Keratinocyte (primary cell): ENCODE measurements around the gene LST1. TPM values are rescaled to one million over a fixed set of nuclear protein-coding genes. Genes with fewer than 3 reads are reported as not detected.

Source experiments
- DNase-seq: peaks from one replicate; pipeline ENCODE4 v3.0.0-alpha.2; 2011; ENCODE audit warnings: low read depth, missing footprints, low spot score
- FAIRE-seq: peaks from 2 replicates; lab custom pipeline; 2011; peaks lifted over from hg19 to GRCh38; lab: Jason Lieb, UNC
- H2AFZ ChIP-seq: 2 replicates; pipeline ENCODE4 v1.6.0; 2012; ENCODE audit warnings: low read length, control low read depth, inconsistent platforms; ENCODE audit not compliant: control insufficient read depth
- H3K27ac ChIP-seq: 2 replicates; pipeline ENCODE4 v1.5.1; 2011; ENCODE audit warnings: low read length; ENCODE audit not compliant: control insufficient read depth, insufficient read depth
- H3K27me3 ChIP-seq: 3 replicates; pipeline ENCODE4 v1.6.0; 2011; ENCODE audit warnings: low read length; ENCODE audit not compliant: control insufficient read depth, insufficient read depth; ENCODE audit errors: extremely low read depth
- H3K36me3 ChIP-seq, 2 experiments: 2 replicates in 1 of 2; 3 replicates in 1 of 2; pipeline ENCODE4 v1.5.1; 2011; ENCODE audit warnings: low read length in 2 of 2, mild to moderate bottlenecking in 1 of 2; ENCODE audit not compliant: control insufficient read depth in 2 of 2, insufficient read depth in 2 of 2; ENCODE audit errors: extremely low read depth in 1 of 2
- H3K4me1 ChIP-seq: 3 replicates; pipeline ENCODE4 v1.5.1; 2011; ENCODE audit warnings: low read length; ENCODE audit not compliant: control insufficient read depth, insufficient read depth; ENCODE audit errors: extremely low read depth
- H3K4me2 ChIP-seq: 3 replicates; pipeline ENCODE4 v1.6.0; 2011; ENCODE audit warnings: low read depth, low read length; ENCODE audit not compliant: control insufficient read depth, insufficient read depth; ENCODE audit errors: extremely low read depth
- H3K4me3 ChIP-seq, 3 experiments: fragments of 200-600 bp in 1 of 3; sonication (generic) in 1 of 3; 2 replicates in 2 of 3; 3 replicates in 1 of 3; pipeline ENCODE4 v1.5.1; 2011 to 2016; ENCODE audit warnings: low read length in 3 of 3, mild to moderate bottlenecking in 3 of 3, control low read depth in 2 of 3, inconsistent platforms in 1 of 3, low read depth in 1 of 3, mixed read lengths in 1 of 3, mixed run types in 1 of 3, moderate library complexity in 1 of 3; ENCODE audit not compliant: control insufficient read depth in 2 of 3, insufficient read depth in 2 of 3; ENCODE audit errors: extremely low read depth in 1 of 3
- H3K79me2 ChIP-seq: 2 replicates; pipeline ENCODE4 v1.6.0; 2012; ENCODE audit warnings: low read length; ENCODE audit not compliant: control insufficient read depth, insufficient read depth
- H3K9ac ChIP-seq: 3 replicates; pipeline ENCODE4 v1.6.0; 2011; ENCODE audit warnings: low read length; ENCODE audit not compliant: control insufficient read depth, insufficient read depth; ENCODE audit errors: extremely low read depth
- H3K9me1 ChIP-seq: 3 replicates; pipeline ENCODE4 v1.6.0; 2011; ENCODE audit warnings: low read length; ENCODE audit not compliant: control insufficient read depth, insufficient read depth; ENCODE audit errors: extremely low read depth
- H3K9me3 ChIP-seq: 2 replicates; pipeline ENCODE4 v1.5.1; 2012; ENCODE audit warnings: low read depth, low read length; ENCODE audit not compliant: control insufficient read depth
- H4K20me1 ChIP-seq: 3 replicates; pipeline ENCODE4 v1.6.0; 2011; ENCODE audit warnings: low read length; ENCODE audit not compliant: control insufficient read depth, insufficient read depth; ENCODE audit errors: extremely low read depth
- CTCF ChIP-seq, 3 experiments: IDR thresholded peaks in 1 of 3; conservative IDR thresholded peaks in 1 of 3; optimal IDR thresholded peaks in 1 of 3; 2 replicates in 2 of 3; 3 replicates in 1 of 3; pipeline versions ENCODE3 to v1.5.1; 2011; ENCODE audit warnings: low read length in 3 of 3, mild to moderate bottlenecking in 3 of 3, moderate library complexity in 2 of 3, control low read depth in 1 of 3, inconsistent platforms in 1 of 3; ENCODE audit not compliant: insufficient read depth in 2 of 3; ENCODE audit errors: extremely low read depth in 1 of 3
- EZH2 ChIP-seq: IDR thresholded peaks from one replicate; pipeline ENCODE4 v1.6.1; 2012; ENCODE audit warnings: inconsistent platforms, mild to moderate bottlenecking, low read length, moderate library complexity
- dilution Hi-C: fragments of 300-500 bp; cut with MboI; formaldehyde crosslinking; loops from one replicate; pipeline ENCODE4 v1.7.0; 2020; ENCODE audit warnings: low sequenced_read_pairs; ENCODE audit not compliant: extremely low pct_ligation_motif_present
- polyA plus RNA-seq, 5 experiments: library from polyadenylated mRNA; depleted of rRNA in 3 of 5; stranded (reverse) in 3 of 5; stranded (forward) in 1 of 5; unstranded in 1 of 5; fragments of >200 nt; gene quantifications; 1 replicate in 1 of 5; 2 replicates in 3 of 5; 3 replicates in 1 of 5; pipeline versions ENCODE4 v1.2.1 to v1.2.3, GENCODE V29; 2011 to 2012; ENCODE audit warnings: missing spikeins in 2 of 5, low read depth in 1 of 5, low replicate concordance in 1 of 5

The LST1 gene
- polyA plus RNA-seq, 1 donor (not counting 4 experiments of a cell fraction or from before 2014, with no cell fraction given) = not detected

- Histone ChIP-seq H2AFZ (no peak overlapping the region), H3K79me2 (no peaks in the 10 kb centered on the region), H4K20me1 (no peaks in the 10 kb centered on the region), H3K9me3 (no peaks in the 10 kb centered on the region), H3K4me2 (no peak overlapping the region), H3K9ac (no peak overlapping the region), H3K36me3 (no peaks in the 10 kb centered on the region), H3K4me3 (no peak overlapping the region), H3K27me3 (no peaks in the 10 kb centered on the region), H3K9me1 (no peaks in the 10 kb centered on the region), H3K27ac (no peak overlapping the region), H3K4me1 (no peaks in the 10 kb centered on the region)
- DNase-seq (no peak), FAIRE-seq (no peak)
- TF ChIP-seq EZH2 = no peak
- TF ChIP-seq CTCF (optimal IDR thresholded peaks at IDR 0.05 in 1 of 3, IDR thresholded peaks at IDR 0.05 in 1 of 3, conservative IDR thresholded peaks at IDR 0.05 in 1 of 3; ENCODE audit: extremely low read depth in 1 of 3, insufficient read depth in 2 of 3, low read length in 3 of 3) = no peak
- dilution Hi-C loops = no loop called here
Measured at GRCh38 chr6:31609519-31610406, 23.7 kb downstream of the LST1 start.

DNA sequence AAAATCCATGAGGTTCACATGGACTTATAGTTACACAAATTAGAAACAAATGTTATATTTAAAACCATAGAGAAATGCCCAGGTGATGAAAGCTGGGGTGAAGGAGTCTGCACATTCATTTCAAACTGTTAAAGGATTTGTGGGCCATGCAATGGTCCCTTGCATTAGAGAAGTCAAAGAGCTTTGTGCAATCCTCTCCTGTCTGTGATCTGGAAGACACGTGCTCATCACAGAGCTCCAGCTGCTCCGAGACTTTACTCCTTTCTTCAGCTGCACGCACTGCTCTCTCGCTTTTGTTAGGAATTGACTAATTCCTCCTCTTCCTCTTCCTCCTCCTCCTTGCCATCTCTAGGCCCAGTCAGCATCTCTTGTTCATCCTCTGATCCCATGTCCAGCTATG lies 24.9 kb downstream of the LST1 start:
- H3K4me1 ChIP-seq = no peaks in the 10 kb centered on the region
- dilution Hi-C loops = no loop called here
- FAIRE-seq = no peak
- no peak overlapping the region for H3K4me3 ChIP-seq
- no peak overlapping the region for H2AFZ ChIP-seq
- H3K36me3 ChIP-seq = no peaks in the 10 kb centered on the region
- H3K27ac ChIP-seq = no peak overlapping the region
- H3K9me3 ChIP-seq = no peaks in the 10 kb centered on the region
- no peak for TF ChIP-seq CTCF (optimal IDR thresholded peaks at IDR 0.05 in 1 of 3, IDR thresholded peaks at IDR 0.05 in 1 of 3, conservative IDR thresholded peaks at IDR 0.05 in 1 of 3; ENCODE audit: extremely low read depth in 1 of 3, insufficient read depth in 2 of 3, low read length in 3 of 3)
- no peak for TF ChIP-seq EZH2
- no peaks in the 10 kb centered on the region for H3K79me2 ChIP-seq
- no peaks in the 10 kb centered on the region for H4K20me1 ChIP-seq
- no peak overlapping the region for H3K4me2 ChIP-seq
- H3K9me1 ChIP-seq = no peaks in the 10 kb centered on the region
- no peak for DNase-seq
- H3K9ac ChIP-seq = no peak overlapping the region
- H3K27me3 ChIP-seq = no peaks in the 10 kb centered on the region
